ENCODE results near the gene NUAK2. TPM values are rescaled to one million over a fixed set of nuclear protein-coding genes. Genes with fewer than 3 reads are reported as not detected.

NUAK2 gene
- total RNA-seq, 2 donors from 2014 or later, result 21.2 to 27.2 TPM

DNA sequence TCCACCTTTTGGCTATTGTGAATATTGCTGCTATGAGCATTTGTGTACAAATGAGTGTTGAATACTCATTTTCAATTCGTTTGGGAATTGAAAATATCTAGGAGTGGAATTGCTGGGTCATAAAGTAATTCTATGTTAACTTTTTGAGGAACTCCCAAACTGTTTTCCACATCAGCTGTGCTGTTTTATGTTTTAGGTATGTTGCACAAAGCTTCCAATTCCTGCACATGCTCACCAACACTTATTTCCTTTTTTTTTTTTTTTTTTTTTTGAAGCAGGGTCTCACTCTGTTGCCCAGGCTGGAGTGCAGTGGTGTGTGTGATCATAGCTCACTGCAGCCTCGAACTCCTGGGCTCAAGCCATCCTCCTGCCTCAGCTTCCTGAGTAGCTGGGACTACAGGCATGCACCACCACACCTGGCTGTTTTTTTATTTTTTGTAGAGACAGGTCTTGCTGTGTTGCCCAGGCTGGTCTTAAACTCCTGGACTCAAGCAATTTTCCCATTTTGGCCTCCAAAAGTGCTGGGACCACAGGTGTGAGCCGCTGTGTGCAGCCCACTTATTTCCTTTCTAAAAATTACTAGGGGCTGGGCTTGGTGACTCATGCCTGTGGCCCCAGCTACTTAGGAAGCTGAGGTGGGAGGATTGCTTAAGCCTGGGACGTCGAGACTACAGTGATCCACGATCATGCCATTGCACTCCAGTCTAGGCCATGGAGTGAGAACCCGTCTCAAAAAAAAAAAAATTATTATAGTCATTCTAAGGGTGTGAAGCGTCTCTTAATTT lies 60.4 kb downstream of the NUAK2 start:
- Histone ChIP-seq H3K9me3 (no peaks in the 10 kb centered on the region), H3K36me3 (no peaks in the 10 kb centered on the region), H3K27ac (no peak overlapping the region), H3K4me1 (no peaks in the 10 kb centered on the region), H3K9ac (ENCODE audit: low read depth in 2 of 2, low read length in 2 of 2) (no peak overlapping the region), H3K27me3 (no peaks in the 10 kb centered on the region), H3K4me3 (no peak overlapping the region)
- DNase-seq, result no peak
- intact Hi-C loops (cut with DNase I), result no loop called here
- TF ChIP-seq, protein P1, sequence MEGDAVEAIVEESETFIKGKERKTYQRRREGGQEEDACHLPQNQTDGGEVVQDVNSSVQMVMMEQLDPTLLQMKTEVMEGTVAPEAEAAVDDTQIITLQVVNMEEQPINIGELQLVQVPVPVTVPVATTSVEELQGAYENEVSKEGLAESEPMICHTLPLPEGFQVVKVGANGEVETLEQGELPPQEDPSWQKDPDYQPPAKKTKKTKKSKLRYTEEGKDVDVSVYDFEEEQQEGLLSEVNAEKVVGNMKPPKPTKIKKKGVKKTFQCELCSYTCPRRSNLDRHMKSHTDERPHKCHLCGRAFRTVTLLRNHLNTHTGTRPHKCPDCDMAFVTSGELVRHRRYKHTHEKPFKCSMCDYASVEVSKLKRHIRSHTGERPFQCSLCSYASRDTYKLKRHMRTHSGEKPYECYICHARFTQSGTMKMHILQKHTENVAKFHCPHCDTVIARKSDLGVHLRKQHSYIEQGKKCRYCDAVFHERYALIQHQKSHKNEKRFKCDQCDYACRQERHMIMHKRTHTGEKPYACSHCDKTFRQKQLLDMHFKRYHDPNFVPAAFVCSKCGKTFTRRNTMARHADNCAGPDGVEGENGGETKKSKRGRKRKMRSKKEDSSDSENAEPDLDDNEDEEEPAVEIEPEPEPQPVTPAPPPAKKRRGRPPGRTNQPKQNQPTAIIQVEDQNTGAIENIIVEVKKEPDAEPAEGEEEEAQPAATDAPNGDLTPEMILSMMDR (IDR thresholded peaks at IDR 0.05), result no peak

GRCh38 chr1:205259998-205260397 lies 61.5 kb downstream of the NUAK2 start:
- Histone ChIP-seq H3K4me3 (no peak overlapping the region), H3K36me3 (no peaks in the 10 kb centered on the region), H3K9ac (ENCODE audit: low read depth in 2 of 2, low read length in 2 of 2) (no peak overlapping the region), H3K27me3 (no peaks in the 10 kb centered on the region), H3K4me1 (no peaks in the 10 kb centered on the region), H3K9me3 (no peaks in the 10 kb centered on the region), H3K27ac (no peak overlapping the region)
- intact Hi-C loops (cut with DNase I), result loop anchor here (10.0 kb wide), 1 partner anchor 115 kb away; no protein-coding TSS in a partner anchor
- TF ChIP-seq, protein P1 (IDR thresholded peaks at IDR 0.05), result no peak
- no peak for DNase-seq

DNA sequence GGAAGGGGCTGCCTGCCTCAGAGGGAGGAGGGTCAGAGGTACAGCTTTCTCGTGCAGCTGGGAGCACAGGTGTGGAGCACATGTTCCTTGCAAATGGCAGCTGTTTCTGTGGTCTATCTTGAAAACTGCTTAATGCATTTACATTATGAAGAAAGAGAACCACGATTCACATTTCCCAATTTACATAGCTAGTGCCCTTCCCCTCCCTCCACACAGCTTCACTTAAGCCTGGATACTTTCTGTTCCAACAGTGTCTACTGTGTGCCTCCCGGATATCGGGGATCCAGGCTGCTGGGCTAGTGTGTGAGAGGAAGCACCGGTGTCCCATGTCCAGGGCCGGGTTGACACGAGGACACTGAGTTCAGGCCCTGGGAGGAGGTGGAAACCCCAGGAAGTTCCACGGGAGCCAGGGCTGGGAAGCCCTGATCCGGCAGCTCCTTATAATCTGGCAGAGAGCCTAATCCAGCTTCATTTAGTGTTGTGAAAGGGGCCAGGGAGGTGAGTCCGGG lies 62.2 kb downstream of the NUAK2 start:
- Histone ChIP-seq H3K36me3 (no peaks in the 10 kb centered on the region), H3K9ac (ENCODE audit: low read depth in 2 of 2, low read length in 2 of 2) (no peak overlapping the region), H3K27ac (no peak overlapping the region), H3K4me3 (no peak overlapping the region), H3K4me1 (no peaks in the 10 kb centered on the region), H3K27me3 (no peaks in the 10 kb centered on the region), H3K9me3 (no peaks in the 10 kb centered on the region)
- no peak for DNase-seq
- intact Hi-C loops (cut with DNase I), result loop anchor here (10.0 kb wide), 1 partner anchor 115 kb away; no protein-coding TSS in a partner anchor
- TF ChIP-seq, protein P1 (IDR thresholded peaks at IDR 0.05), result no peak

DNA sequence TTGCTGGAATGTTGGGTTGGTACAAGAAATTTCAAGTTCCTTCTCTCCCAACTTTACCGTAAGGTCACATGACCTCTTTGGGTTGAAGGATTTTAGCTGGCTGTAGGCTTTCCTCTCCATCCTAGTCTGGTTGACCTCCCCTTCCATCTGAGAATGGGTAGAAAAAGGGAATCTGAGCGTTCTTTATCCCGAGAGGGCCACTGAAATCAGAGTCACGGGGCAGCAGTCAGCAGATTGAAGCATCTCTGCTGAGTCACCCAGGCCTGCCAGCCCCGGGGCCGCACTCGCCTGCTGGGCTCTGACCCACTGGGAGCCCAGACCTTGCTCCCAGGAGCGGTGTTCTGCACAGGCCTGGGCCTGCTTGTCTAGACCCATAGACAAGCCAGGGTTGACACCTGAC lies 62.8 kb downstream of the NUAK2 start:
- Histone ChIP-seq H3K4me3 (no peak overlapping the region), H3K9me3 (no peaks in the 10 kb centered on the region), H3K4me1 (no peaks in the 10 kb centered on the region), H3K9ac (ENCODE audit: low read depth in 2 of 2, low read length in 2 of 2) (no peak overlapping the region), H3K27ac (no peak overlapping the region), H3K27me3 (no peaks in the 10 kb centered on the region), H3K36me3 (no peaks in the 10 kb centered on the region)
- TF ChIP-seq, protein P1 (IDR thresholded peaks at IDR 0.05), result no peak
- intact Hi-C loops (cut with DNase I), result loop anchor here (10.0 kb wide), 1 partner anchor 114 kb away; no protein-coding TSS in a partner anchor
- no peak for DNase-seq

DNA sequence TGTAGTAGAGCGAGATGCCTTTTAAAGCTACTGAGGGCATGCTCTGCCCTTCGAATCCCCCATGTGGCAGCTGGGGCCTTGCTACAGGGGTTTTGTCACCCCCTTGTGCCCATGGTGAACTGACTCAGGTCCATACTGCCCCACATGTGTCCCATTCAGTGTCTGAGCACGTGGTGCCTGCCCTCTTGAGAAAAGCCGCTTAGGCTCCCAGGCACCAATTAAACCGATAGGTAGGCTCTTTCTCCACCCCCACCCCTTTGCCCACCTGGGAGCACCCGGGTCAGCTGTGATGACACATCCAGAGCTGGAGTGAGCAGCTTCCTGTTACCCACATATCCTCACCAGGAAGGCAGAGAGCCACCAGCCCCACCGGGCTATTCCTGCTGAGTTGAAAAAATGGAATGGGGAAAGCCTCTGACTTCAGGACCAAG lies 63.3 kb downstream of the NUAK2 start:
- no peak for DNase-seq
- Histone ChIP-seq H3K4me3 (no peak overlapping the region), H3K9me3 (no peaks in the 10 kb centered on the region), H3K27me3 (no peaks in the 10 kb centered on the region), H3K9ac (ENCODE audit: low read depth in 2 of 2, low read length in 2 of 2) (no peak overlapping the region), H3K4me1 (no peaks in the 10 kb centered on the region), H3K36me3 (no peaks in the 10 kb centered on the region), H3K27ac (no peak overlapping the region)
- intact Hi-C loops (cut with DNase I), result loop anchor here (10.0 kb wide), 1 partner anchor 113 kb away; no protein-coding TSS in a partner anchor
- TF ChIP-seq, protein P1 (IDR thresholded peaks at IDR 0.05), result no peak

All from colonic mucosa (tissue), 4 donors.